PC-9 (cell line): Measurements from ENCODE around the gene CD27. TPM values are rescaled to one million over a fixed set of nuclear protein-coding genes. Genes with fewer than 3 reads are reported as not detected.

Experiments used
- BruUV-seq: library from RNA; stranded (reverse); fragments of 400-500 nt; replicated peaks from 2 replicates; lab custom pipeline; 2021; lab: Mats Ljungman, UMichigan
- CTCF ChIA-PET: fragments of 300-600 bp; sonication (Branson Sonifier 250); formaldehyde crosslinking; loops from one replicate; lab custom pipeline; 2022; ENCODE audit warnings: antibody characterized with exemption; lab: Charles Lee
- POLR2A ChIA-PET: fragments of 300-600 bp; sonication (Branson Sonifier 250); formaldehyde crosslinking; loops from one replicate; lab custom pipeline; 2022; ENCODE audit warnings: antibody characterized with exemption; ENCODE audit not compliant: unreplicated experiment; lab: Charles Lee
- DNase-seq, 2 experiments: peaks; one replicate each; pipeline versions ENCODE4 v3.0.0 to v3.0.0-alpha.2; 2015 to 2022; ENCODE audit warnings: mixed read lengths in 1 of 2
- H2AFZ ChIP-seq: fragments of 200-600 bp; sonication (generic); 2 replicates; pipeline ENCODE4 v1.8.1; 2017; ENCODE audit warnings: antibody characterized with exemption
- H3F3A ChIP-seq: fragments of 200-600 bp; sonication (generic); 2 replicates; pipeline ENCODE4 v1.8.1; 2017; ENCODE audit warnings: antibody characterized with exemption, mild to moderate bottlenecking, low read depth; ENCODE audit not compliant: insufficient read depth
- H3K27ac ChIP-seq: fragments of 200-600 bp; sonication (generic); 2 replicates; pipeline ENCODE4 v1.6.1; 2016; ENCODE audit warnings: mixed run types
- H3K27me3 ChIP-seq: fragments of 200-600 bp; sonication (generic); 2 replicates; pipeline ENCODE4 v1.6.1; 2016; ENCODE audit warnings: low read depth, mixed run types; ENCODE audit not compliant: insufficient read depth
- H3K36me3 ChIP-seq: fragments of 200-600 bp; sonication (generic); 2 replicates; pipeline ENCODE4 v1.6.1; 2016; ENCODE audit warnings: low read depth, mixed run types
- H3K4me1 ChIP-seq: fragments of 200-600 bp; sonication (generic); replicated peaks from 2 replicates; pipeline ENCODE4 v1.6.1; 2016; ENCODE audit warnings: mixed run types; ENCODE audit not compliant: insufficient read depth
- H3K4me2 ChIP-seq: fragments of 200-600 bp; sonication (generic); 2 replicates; pipeline ENCODE4 v1.6.1; 2017; ENCODE audit warnings: mixed run types
- H3K4me3 ChIP-seq: fragments of 200-600 bp; sonication (generic); 2 replicates; pipeline ENCODE4 v1.6.1; 2016; ENCODE audit warnings: mixed run types
- H3K79me2 ChIP-seq: fragments of 200-600 bp; sonication (generic); 2 replicates; pipeline ENCODE4 v1.6.1; 2017; ENCODE audit warnings: low read depth, mixed run types
- H3K9me2 ChIP-seq: fragments of 200-600 bp; sonication (generic); 2 replicates; pipeline ENCODE4 v1.8.1; 2017; ENCODE audit warnings: mild to moderate bottlenecking; ENCODE audit not compliant: insufficient read depth
- H3K9me3 ChIP-seq: fragments of 200-600 bp; sonication (generic); 2 replicates; pipeline ENCODE4 v1.8.1; 2016; ENCODE audit warnings: low read depth; ENCODE audit not compliant: insufficient read depth
- H4K20me1 ChIP-seq: fragments of 200-600 bp; sonication (generic); 2 replicates; pipeline ENCODE4 v1.8.1; 2017; ENCODE audit not compliant: insufficient read depth
- CTCF ChIP-seq: fragments of 200-600 bp; sonication (generic); conservative IDR thresholded peaks from 2 replicates; pipeline ENCODE4 v1.6.1; 2017; ENCODE audit warnings: mixed run types, antibody characterized with exemption, mild to moderate bottlenecking, moderate library complexity
- EZH2 ChIP-seq: fragments of 200-600 bp; sonication (generic); IDR thresholded peaks from 2 replicates; pipeline ENCODE4 v1.8.0; 2017; ENCODE audit warnings: antibody characterized with exemption, low read depth
- intact Hi-C: fragments of 100-400 bp; cut with micrococcal nuclease; formaldehyde crosslinking; loops from one replicate; pipeline ENCODE4 v1.10.0; 2022; ENCODE audit not compliant: unreplicated experiment
- total RNA-seq: library from RNA; stranded (reverse); gene quantifications from 2 replicates; pipeline ENCODE4 v1.2.3, GENCODE V29; 2021

The CD27 gene
- total RNA-seq, 1 experiment from 2014 or later, result not detected

GRCh38 chr12:6492838-6493496, 48.2 kb downstream of the CD27 start, which contains the start of gene MRPL51:
TSS of gene MRPL51 (minus strand) at chr12:6493262. CDS start at chr12:6493136, 126 bp downstream.
- ChIA-PET CTCF (interaction anchor here (0.8 kb wide), 1 partner anchor 28 kb away, joined by 4 read pairs; no protein-coding TSS in a partner anchor), POLR2A (interaction anchor here (0.5 to 1.2 kb wide), 13 partner anchors 22 to 439 kb away, joined by 3 to 9 read pairs (median 4); partner anchors contain the start of genes LTBR, TNFRSF1A and VAMP1)
- H3K4me1 ChIP-seq, result peaks cover 24% of the 10 kb centered on the region
- intact Hi-C loops, result loop anchor here (1.0 to 5.0 kb wide), 5 partner anchors 22 to 116 kb away; partner anchors contain the start of gene SCNN1A
- H3K4me2 ChIP-seq, result peak within 1 kb of the TSS; percentile 93
- peak; percentile 86 to 99 for DNase-seq
- H3K27me3 ChIP-seq, result no peaks in the 10 kb centered on the region
- H4K20me1 ChIP-seq, result peaks cover 2% of the 10 kb centered on the region; the same call in 1 of the 2 replicates
- TSS peak; percentile 82 for BruUV-seq
- peak within 1 kb of the TSS; percentile 87 for H3K4me3 ChIP-seq
- H2AFZ ChIP-seq, result peak within 1 kb of the TSS; percentile 91
- peak within 1 kb of the TSS; percentile 85 for H3K27ac ChIP-seq
- H3K9me2 ChIP-seq, result no peaks in the 10 kb centered on the region
- no peaks in the 10 kb centered on the region for H3K9me3 ChIP-seq
- H3F3A ChIP-seq, result peaks cover 18% of the 10 kb centered on the region; the same call in 1 of the 2 replicates
- H3K36me3 ChIP-seq, result peaks cover 31% of the 10 kb centered on the region
- TF ChIP-seq CTCF (no peak), EZH2 (no peak)
- H3K79me2 ChIP-seq, result peaks cover 54% of the 10 kb centered on the region

DNA sequence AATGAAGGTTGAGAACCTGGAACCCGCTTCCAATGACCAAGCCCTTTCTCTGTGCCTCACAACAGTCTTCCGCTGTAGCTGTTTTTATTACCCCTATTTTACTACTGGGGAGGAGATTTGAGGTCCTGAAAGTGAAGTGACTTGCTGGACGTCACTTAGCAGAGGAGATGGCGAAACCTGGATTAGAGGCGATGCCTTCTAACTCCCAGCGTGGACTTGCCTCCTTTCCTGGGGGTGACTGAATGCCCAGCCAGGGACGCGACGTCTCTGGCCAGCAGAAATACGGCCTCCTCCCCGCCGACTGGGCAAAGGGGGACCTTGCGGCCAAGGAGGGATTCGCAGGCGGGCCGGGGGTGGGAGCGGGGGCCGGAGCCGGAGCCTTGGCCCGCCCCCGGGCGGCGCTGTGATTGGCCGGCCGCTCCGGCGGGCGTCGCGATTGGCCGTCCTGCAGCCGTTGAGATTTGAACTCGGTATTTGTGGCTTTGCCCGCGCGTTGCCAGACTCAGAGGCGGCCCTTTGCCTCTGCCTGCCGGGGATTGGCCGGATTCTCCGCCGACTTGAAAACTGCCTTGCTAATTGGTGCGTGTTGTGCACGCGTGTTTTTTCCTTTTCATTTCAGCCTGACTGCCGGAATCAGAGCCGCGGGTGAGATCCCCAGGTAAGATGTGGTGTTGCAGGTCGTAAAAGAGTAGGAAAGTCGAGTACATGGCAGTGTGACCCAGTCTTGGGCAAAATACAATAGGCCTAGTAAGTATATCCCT, 48.9 kb downstream of the CD27 start, which contains the start of gene NCAPD2:
Gene NCAPD2 (plus strand): TSS at position 606 of the 761 bp plus-strand sequence. CDS start 997 bp downstream, outside the sequence.
- H3F3A ChIP-seq, result peaks cover 18% of the 10 kb centered on the region; the same call in 1 of the 2 replicates
- H3K27ac ChIP-seq, result peak within 1 kb of the TSS; percentile 85
- H3K4me2 ChIP-seq, result peak within 1 kb of the TSS; percentile 93
- H2AFZ ChIP-seq, result peak within 1 kb of the TSS; percentile 91
- ChIA-PET POLR2A (interaction anchor here (0.5 to 1.2 kb wide), 12 partner anchors 23 to 440 kb away, joined by 3 to 9 read pairs (median 4); partner anchors contain the start of genes LTBR, TNFRSF1A and VAMP1), CTCF (interaction anchor here (0.8 kb wide), 1 partner anchor 28 kb away, joined by 4 read pairs; no protein-coding TSS in a partner anchor)
- H3K4me1 ChIP-seq, result peaks cover 24% of the 10 kb centered on the region
- no TSS peak for BruUV-seq
- peaks cover 61% of the 10 kb centered on the region for H3K79me2 ChIP-seq
- peaks cover 5% of the 10 kb centered on the region; the same call in 1 of the 2 replicates for H4K20me1 ChIP-seq
- peak within 1 kb of the TSS; percentile 87 for H3K4me3 ChIP-seq
- DNase-seq, result peak; percentile 93 to 98
- H3K36me3 ChIP-seq, result peaks cover 38% of the 10 kb centered on the region
- no peaks in the 10 kb centered on the region for H3K9me3 ChIP-seq
- no peaks in the 10 kb centered on the region for H3K9me2 ChIP-seq
- TF ChIP-seq EZH2 (no peak), CTCF (peak; percentile 46; the same call in 1 of the 2 replicates)
- H3K27me3 ChIP-seq, result no peaks in the 10 kb centered on the region
- intact Hi-C loops, result loop anchor here (1.0 to 5.0 kb wide), 5 partner anchors 22 to 116 kb away; partner anchors contain the start of gene SCNN1A
